ENCODE measurements around the gene FAM174C.

FAM174C gene

DNA sequence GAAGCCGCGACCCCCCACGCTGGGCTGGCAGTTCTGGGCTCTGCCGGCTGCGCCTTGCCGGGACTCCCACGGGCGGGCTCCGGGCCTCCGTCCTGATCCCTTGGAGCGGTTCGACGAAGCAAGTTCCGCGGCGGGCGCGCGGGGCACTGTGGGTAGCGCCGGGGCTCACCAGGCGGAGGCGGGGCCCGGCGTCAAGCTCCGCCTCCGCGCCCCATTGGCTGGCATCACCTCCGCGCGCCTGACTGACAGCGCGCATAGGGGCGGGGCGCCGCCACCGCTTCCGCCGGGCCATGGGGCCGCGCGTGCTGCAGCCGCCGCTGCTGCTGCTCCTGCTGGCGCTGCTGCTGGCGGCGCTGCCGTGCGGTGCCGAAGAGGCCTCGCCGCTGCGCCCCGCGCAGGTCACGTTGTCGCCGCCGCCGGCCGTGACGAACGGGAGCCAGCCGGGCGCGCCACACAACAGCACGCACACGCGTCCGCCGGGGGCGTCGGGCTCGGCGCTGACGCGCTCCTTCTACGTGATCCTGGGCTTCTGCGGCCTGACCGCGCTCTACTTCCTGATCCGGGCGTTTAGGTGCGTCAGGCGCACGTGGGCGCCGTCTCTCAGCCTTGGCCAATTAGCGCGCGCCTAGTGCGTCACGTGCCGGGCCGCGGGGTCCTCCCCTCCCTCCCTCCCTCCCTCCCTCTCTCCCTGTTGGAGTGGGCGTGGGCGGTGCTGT lies at the start of gene FAM174C:
TSS of gene FAM174C (plus strand) at position 271 of the 716 bp plus-strand sequence. CDS start at position 291, 20 bp downstream.
- DNase-seq: peak; percentile 97 to 98

DNA sequence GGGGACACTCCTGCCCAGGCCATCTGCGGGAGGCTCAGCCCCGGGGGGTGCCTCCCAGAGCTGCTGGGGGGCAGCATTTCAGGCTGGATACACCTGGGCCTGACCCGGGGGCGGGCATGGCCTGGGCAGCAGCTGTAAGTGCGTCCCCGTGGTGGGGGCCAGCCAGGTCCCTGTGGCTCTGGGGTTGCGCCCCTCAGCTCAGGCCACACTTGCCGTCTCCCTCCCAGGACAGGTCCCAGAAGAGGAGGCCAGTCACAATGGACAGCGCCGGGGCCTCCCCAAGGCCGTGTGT lies 49.2 kb upstream of the FAM174C start:
- DNase-seq: no peak

- no peak for DNase-seq
Observed at GRCh38 chr19:1226522-1227303, 48.6 kb upstream of the FAM174C start.

- no peak for DNase-seq
Observed at GRCh38 chr19:1227304-1228054, 47.9 kb upstream of the FAM174C start.

DNA sequence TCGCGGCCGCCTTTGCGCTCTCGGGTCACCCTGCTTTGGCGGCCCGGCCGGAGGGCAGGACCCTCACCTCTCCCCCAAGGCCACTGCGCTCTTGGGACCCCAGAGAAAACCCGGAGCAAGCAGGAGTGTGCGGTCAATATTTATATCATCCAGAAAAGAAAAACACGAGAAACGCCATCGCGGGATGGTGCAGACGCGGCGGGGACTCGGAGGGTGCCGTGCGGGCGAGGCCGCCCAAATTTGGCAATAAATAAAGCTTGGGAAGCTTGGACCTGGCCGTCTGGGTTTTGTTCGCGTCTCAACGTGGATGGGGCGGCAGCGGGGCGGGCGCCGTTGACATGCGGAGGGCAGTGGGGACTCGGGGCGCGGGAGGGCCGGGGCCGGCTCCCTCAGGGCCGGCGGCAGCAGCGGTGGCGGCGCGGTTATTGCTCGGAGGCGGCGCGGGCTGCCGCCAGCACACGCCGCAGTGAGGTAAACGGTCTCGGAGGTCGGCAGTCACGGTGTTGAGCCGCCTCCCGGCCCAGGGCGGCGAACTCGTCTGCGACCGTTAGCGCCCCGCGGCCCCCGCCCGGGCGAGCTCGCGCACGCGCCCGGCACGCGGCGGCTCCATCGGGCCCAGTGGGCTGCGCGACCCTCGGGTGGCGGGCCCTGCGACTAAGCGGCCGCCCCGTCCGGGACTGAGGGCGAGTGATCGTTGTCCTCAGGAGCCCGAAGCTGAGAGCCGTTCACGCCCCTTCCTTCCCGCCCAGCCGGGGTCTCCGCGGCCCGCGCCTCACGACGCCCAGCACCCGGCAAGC lies 47.0 kb upstream of the FAM174C start:
- DNase-seq: no peak

DNA sequence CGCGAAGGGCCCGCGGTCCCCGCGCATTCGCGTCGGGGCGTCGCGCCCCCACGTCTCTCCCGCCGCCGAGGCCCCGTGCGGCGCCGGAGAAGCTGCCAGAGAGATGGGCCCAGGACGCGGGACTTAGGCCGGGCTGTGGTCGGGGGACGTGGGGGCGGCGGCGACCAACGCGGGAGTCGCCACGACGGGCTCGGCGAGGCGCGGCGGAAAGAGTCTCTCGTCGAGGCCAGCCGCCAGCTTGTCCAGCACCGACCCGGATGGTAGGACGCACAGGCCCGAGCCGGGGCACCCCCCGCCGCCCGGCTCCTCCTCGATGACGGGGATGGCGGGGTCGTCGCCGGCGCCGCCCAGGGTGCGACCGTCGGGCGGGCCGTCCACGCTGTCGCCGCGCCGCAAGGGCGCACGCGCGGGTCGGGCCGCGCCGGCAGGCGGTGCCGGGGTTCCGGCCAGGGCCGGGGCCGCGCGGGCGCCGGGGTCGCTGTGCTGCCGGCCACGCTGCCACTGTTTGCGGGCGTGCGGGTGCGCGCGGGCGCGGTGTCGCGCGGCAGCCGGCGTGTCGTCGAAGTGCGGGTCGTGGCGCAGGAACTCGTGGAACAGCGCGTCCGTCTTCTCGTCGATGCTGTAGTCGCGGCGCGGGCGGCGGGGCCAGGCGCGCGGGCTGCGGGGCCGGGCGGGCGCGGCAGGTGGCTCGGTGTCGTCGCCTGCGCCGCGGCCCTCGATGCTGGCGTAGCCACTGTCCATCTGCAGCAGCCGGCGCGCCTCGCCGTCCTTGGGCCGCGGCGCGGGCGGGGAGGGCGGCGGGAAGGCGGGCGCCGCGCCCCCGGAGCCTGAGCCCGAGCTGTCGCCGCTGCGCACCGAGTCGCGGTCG lies 46.0 kb upstream of the FAM174C start:
- DNase-seq: no peak

DNA sequence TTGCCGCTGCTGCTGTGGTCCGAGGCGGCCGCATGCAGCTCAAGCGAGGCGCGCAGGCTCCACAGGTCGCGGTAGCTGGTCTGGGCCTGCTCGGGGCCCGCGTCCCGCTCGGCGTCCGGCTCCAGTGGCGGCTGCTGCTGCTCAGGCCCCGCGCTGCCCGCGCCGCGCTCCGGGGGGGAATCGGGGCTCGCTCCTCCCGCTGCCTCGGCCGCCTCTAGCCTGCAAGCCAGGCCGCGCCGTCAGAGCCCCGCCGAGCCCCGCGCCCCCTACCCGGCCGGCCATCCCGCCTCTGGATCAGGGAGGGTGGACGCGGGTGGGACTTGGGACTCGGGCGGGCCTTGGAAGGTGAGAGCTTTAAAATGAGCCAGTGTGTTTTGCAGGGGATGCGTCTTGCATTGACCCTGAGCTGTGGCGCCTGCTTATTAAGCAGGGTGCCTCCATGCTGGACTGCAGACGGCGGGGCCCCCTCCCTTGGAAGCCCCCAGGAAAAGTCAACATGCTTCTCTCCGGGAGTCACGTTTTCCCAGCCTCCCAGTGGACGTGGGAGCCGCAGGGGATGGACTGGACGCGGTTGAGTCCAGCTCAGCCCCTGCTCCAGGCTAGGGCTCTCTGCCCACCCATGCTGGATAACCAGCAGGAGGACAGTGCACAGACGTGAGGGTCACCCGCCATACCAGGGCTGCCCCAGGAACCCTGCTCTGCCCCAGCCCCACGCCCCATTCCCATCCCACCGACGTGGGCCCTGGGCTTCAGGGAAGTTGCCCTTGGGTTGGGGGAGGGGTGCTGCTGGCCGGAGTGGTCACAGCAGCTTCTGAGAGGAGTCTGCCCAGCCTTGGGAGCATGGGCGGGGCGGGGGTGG lies 45.2 kb upstream of the FAM174C start:
- no peak for DNase-seq

DNA sequence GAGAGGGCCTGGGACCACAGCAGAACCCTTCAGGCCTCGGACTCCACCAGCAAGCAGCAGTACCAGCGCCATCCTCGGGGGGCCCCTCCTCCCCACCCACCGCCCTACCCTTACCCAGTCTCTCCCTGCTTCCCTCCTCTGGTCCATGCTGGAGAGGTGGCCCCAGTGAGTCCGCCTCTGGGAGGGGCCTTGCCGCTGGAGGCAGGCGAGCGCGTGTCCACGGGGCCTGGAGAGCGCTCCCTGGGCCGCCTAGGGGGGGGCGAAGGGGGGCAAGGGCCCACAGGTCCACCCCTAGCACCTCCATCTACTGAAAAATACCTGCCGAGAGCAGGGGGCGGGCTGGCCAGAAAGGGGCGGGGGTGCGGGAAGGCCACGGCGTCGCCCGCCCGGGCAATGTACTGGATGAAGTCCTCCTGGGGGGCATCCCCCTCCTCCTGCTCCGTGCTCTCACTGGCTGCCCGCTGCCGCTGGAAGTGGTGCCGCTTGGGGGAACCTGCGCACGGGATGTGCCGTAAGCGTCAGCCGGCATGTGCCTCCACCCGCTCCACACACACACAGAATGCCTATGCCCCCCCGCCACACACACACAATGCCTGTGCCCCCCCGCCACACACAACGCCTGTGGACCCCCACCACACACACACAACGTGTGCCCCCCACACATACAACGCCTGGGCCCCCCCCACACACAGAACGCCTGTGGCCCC lies 44.4 kb upstream of the FAM174C start:
- no peak for DNase-seq

DNA sequence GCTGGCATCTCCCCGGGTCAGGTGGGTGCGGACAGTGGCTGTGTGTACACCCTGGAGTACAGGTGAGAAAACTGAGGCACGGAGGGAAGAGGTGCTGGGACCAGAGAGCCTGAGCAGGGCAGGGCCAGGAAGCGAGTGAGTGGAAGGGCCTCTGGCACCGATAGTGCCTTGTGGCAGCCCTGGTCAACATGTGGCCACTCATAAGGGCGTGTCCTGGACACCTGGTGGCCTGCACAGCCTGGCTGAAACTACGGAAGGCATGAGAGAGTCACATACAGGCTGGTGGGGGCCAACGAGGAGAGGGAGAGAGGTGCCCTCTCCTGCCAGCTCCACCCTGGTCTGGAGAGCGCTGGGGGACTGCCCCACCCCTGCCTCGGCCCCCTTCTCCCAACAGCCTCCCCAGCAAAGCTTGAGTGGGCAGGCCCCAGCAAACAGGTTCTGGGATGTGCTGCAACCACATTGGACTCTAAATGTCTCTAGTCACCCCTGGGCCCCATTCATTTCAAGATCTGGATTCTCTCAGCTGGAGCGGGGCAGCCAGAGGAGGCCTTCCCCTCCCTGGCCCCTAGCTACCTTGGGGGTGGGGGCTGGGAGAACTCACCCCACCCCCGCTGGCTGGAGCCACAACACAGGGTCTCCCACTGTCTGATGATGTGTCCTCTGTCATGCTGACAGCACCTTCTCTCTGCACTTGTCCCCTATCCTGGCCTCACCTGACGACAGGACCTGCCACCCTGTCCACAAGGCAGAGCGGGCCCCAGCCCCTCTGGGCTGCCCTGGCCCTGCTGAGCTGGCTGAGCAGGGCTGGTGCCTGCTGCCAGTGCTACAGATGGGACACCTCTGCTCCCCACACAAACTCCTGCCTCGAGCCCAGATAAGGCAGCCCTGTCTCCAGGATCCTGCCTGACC lies 43.3 kb upstream of the FAM174C start:
- no peak for DNase-seq

GRCh38 chr19:1232652-1233072 lies 42.7 kb upstream of the FAM174C start:
- DNase-seq: no peak

DNA sequence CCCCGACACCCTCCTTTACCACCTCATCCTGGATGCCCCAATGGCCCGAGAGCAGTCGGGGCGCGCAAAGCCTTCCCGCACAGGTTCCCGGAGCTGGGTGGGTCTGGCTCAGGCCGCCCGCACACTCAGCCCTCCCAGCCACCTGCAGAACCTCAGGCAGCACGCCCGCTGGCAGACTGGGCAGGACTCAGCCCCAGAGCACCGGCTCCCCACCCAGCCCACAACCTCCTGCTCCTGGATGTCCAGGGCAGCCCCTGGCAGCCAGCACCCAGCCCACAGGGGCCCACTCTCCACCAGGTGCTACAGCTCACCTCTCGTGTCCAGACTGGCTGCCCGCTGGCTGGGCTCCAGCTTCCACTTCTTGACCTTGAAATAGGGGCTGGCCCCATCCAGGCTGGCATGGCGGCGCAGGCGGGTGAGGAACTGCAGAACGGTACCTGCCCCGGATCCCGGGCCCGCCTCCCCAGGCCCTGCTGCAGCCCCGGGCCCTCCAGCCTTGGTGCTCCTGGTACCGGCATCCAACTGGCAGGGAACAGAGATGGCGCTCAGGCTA lies 42.1 kb upstream of the FAM174C start:
- no peak for DNase-seq

DNA sequence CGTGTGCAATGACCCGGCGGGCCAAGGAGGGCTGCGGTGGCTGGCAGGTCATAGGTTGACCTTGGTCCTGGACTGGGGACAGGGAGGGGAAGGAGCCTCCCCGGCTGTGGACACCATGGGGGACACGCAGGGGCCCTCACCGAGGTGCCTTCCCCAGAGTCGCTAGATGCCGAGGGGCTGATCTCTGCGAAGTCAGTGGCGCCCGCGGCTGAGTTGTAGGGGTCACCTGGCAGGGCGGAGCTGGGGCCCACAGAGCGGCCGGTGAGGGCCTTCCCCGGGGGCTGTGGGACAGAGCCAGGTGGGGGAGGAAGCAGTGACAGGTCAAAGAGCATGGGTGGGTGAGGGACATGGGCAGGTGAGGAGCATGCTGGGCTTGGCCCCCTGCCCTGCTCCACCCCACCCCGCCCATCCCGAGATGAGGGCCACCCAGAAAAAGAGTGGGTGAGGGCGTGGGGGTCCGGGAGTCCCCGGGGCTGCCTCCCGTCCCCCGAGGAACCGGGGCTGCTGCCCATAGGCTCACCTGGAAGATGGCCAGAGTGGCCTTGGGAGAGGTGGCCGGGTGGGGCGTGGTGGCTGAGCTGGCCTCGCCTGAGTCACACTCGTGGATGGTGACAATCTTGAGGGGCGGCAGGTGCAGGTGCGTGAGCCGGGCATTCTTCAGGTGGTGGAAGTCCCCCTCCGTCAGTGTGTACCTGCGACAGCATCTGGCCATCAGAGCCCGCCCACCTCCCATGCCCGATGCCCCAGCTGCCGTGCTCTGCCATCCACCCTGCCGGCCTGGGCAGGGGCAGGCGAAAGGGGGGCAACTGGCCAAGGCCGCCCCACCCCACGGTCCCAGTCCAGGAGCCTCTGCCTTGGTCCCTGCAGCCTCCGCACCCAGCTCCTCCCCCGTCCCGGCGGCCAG lies 41.0 kb upstream of the FAM174C start:
- DNase-seq: no peak

GRCh38 chr19:1234955-1235380 lies 40.4 kb upstream of the FAM174C start:
- DNase-seq: no peak

DNA sequence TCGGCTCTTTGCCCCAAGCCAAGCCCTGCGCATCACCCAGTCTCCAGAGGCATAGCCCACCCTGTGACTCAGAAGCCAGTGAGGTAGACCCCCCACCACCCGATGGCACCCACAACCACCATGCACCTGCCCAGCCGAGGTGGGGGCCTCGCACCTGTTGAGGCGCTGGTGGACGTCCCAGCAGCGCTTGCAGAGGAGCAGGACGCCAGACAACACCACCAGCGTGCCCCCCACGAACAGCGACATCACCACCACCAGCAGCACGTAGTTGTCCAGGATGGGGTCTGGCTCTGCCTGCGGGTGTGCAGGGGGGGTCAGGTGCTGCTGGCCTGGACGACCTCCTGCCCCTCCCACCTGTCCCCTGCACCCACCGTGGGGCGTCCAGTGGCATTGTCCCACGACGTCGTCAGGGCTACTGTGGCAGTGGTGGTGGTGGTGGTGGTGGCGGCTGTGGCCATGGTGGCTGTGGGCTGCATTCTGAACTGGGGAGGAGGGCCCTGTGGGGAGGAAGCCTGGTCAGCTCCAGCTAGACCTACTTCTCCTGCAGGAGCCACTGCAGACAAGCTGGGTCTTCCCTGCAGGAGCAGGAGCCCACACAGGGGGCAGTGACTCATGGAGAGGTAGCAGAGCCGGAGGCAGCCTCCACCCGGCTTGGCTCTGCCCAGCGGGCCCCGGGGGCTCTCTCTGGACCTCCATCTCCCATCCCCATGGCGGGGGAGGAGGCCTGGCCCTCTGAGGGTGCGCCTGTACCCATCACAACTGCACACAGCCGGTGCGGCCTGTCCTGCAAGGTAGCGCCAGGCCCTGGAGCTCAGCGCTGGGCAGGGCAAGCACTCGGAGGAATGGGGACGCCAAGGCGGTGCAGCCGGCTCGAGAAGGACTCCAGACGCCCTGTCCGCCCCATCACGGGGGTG lies 39.4 kb upstream of the FAM174C start:
- DNase-seq: no peak

GRCh38 chr19:1236576-1236975 lies 38.8 kb upstream of the FAM174C start:
- DNase-seq: no peak

DNA sequence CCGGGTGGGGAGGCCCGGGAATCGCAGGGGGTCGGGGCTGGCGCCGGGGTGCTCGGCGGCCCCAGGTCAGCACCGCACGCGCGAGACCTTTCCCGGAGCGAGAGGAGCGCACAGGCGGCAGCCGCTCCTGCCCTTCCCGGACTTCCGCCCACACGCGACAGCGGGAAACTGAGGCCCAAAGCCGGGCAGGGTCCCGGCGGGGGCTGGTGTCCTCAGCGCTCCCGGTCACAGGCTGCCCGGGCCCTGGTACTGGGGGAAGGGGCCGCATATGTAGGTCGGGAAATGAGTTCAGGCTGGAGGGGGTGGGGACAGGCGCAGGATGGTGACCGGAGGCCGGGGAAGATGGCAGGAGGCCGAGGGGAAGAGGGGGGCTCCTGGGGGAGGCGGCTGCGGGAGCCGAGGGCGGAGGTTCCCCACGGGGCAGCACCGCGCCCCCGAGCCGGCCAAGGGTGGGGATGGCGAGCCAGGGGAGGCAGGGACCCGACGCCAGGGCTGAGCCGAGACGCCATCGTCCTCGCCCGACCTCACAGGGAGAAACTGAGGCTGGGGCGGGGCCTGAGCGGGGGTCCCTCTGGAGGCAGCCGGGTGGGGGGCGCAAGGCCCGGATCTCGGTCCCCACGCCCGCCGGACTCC lies 38.2 kb upstream of the FAM174C start:
- no peak for DNase-seq
